Measurements from ENCODE around the gene UXS1.
A peak's percentile ranks its signal among the peaks of the same experiment; 100 is the strongest.

Gene UXS1

GRCh38 chr2:106189325-106189724 is 4.8 kb downstream of the UXS1 start:
- no peak for DNase-seq
- ATAC-seq = no peak

DNA sequence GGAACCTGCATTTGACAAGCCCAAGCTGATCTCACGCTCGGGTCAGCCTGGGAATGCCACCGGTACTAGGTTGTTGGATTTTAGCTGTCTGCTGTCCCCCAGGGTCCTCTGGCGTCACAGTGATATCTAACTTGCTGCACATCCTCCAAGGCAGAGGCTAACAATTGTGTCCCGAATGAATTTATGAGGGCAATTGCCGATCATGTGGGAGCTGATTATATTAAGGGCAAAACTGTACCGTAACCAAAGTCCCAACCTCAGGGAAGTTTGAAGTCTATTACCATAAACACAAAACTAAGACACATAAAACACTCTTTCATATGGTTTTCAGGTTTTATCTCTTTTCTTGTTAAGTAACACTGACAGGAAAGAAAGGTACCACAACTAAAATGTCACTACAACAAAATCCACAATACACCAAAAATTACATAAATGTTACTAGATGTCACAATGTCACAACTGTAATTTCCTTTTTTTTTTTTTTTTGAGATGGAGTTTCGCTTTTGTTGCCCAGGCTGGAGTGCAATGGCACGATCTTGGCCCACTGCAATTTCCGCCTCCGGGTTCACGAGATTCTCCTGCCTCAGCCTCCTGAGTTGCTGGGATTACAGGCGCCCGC is 6.7 kb downstream of the UXS1 start:
- ATAC-seq = no peak

DNA sequence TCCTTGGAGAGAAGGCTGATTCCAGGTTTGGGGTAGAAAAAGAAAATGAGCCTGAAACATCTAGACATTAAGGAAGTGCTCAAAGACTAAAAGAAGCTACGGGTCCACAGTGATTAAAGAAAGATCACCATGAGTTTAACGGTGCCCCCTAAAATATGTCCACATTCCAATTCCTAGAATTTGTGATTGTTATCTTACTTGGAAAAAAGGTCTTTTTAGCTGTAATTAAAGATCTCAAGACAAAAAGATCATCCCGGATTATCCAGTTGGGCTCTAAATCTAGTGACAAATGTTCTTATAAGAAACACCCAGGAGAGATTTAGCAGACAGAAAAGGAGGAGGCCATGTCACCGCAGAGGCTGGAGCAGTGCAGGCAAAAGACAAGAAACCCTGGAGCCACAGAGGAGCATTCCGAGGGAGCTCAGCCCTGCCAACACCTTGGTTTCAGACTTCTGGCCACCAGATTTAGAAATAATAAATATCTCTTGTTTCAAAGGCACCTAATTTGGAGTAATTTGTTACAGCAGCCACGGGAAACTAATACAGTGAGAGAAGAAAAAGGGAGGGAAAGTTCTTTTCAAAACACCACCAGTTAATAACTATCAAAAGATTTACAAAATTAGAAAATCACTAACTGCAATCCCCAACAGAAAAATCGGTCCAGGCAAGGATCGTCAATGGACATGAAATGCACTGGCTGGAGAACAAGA is 8.5 kb downstream of the UXS1 start:
- DNase-seq (no peak), ATAC-seq (no peak)

More for the DNA sequence above, 6.7 kb downstream of the UXS1 start:
- no peak for DNase-seq

DNA sequence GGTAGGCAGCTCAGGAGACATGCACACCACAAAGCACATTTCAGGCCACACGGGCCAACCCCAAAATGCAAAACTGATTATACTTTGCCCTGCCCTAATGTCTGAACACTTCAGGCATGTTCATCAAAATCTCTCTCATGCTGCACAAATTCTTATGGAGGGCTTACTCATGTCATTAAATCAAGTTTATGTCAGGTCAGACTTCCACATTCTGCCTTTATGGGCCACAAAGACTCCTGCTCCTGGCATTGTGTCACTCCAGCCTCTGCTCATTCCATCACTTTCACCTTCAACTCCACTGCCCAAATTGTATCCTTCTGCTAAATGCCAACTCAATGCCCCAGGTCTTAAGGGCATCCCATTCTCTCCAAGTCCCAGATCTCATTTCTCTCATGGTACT is 9.2 kb downstream of the UXS1 start:
- no peak for DNase-seq
- ATAC-seq = no peak

DNA sequence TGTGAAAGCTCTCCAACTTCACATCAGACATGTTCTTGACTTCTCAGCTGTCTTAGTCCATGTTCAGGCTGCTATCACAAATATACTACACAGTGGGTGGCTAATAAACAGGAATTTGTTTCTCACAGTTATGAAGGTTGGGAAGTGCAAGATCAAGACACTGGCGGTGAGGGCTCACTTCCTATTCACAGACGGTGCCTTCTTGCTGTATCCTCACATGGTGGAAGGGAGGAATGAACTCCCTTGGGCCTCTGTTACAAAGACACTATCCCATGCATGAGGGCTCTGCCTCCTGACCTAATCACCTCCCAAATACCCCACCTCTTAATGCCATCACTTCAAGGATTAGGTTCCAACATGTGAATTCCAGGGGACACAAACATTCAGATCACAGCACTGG is 9.7 kb downstream of the UXS1 start:
- ATAC-seq (peak; percentile 23), DNase-seq (no peak)

GRCh38 chr2:106183101-106183696 is 10.9 kb downstream of the UXS1 start:
- ATAC-seq = no peak
- DNase-seq = no peak

GRCh38 chr2:106181064-106181463 is 13.0 kb downstream of the UXS1 start:
- ATAC-seq (no peak), DNase-seq (no peak)

- ATAC-seq = no peak
- DNase-seq = no peak
Observed at GRCh38 chr2:106180602-106181001, 13.5 kb downstream of the UXS1 start.

DNA sequence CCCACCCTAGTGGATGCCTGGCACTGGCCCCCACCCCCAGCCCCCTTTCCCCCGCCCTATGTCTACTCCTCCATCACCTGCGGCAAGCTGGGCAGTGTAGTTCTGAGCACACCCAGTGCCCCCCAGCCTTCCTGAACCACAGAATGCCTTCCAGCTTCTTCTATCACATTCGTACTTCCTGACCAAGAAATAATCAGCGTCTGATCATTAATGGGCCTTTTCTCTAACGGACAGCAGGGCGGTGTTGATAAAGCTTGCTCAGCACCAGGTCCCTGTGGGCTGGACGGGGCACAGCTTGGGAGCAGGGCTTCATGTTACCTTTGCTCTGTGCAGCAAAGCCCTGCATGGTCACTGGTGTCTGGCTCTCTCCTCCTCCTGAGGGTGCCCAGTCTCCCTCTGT is 15.4 kb downstream of the UXS1 start:
- ATAC-seq (no peak), DNase-seq (no peak)

DNA sequence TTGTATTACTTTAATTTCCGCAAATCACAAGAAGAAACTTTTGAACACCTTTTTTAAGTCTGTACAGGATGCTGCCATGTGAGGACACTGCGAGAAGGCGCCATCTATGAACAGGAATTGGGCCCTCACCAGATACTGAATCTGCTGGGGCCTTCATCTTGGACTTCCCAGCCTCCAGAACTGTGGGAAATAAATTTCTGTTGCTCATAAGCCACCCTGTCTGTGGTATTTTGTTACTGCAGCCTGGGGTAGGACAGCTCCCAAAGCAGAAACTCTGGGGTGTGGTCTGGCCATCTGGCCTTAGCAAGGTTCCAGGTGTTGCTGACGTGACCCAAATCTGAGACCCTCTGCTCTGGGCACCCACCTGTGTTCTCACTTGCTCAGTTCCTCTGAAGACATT is 16.5 kb downstream of the UXS1 start:
- DNase-seq = no peak

DNA sequence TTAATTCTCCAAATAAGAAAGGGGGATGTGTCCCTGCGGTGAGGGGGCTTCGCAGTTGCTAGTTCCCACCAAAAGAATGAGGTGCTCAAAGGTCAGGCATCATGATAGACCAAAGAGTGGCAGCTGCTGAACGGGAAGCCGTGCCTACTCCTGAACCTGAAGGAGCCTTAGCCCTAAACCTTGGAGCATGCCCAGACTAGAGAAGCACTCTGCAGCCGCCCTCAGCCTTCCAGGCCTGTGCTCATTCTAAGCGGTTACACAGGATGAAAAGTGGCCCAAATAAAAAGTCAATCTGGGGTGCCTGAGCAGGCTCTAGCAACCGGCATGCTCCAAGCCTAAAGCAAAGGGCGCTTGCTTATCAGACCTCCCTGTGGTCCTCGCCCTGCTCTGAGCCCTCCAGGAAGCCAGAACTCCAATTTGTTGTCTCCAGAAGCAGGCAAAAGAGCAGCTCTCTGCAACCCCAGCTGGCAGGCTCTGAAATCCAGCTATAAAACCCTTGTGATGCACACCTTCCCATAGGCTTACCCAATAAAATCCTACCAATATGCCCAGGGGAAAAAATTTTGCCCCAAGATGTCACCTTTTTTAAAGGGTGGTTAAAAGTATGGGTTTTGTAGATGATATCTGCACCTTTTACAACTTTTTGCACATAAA is 17.5 kb downstream of the UXS1 start:
- ATAC-seq = no peak
- no peak for DNase-seq

More for the DNA sequence above, 16.5 kb downstream of the UXS1 start:
- no peak for ATAC-seq

DNA sequence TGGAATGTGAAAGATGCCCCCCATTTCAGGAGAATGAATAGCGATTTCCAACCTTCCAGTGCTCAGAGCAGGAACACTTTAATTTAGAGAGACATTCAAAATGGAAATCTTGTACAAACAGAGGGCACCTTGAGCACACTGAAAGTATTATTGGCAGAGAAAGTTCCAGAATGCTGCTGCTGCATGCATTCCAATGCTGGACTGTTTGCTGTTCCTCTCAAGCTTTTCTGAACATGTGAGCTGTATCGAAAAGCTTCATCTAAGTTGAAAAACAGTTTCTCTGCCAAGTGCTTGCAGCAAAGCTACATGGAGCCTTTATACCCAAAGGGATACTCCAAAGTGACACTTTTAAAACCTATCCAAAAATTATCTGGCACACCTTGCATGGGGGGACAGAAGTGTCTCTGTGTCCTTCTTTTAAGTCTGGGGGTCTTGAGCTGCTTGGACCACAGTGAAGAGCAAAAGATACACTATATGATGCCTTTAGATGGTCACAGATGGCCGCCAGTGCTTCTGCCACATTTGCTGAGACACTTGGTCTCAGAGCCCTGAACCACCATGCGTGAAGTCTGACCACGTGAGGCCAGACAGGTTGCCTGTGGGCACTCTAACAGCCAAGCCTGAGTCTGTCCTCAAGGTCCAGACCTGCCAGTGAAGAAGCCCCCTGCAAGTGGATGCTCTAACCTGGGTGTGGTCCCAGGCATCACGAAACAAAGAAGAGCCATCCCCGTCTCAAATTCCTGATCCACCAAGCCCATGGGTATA is 18.8 kb downstream of the UXS1 start:
- ATAC-seq (no peak), DNase-seq (no peak)

- no peak for ATAC-seq
- DNase-seq = no peak
Observed at GRCh38 chr2:106174056-106174455, 20.0 kb downstream of the UXS1 start.

DNA sequence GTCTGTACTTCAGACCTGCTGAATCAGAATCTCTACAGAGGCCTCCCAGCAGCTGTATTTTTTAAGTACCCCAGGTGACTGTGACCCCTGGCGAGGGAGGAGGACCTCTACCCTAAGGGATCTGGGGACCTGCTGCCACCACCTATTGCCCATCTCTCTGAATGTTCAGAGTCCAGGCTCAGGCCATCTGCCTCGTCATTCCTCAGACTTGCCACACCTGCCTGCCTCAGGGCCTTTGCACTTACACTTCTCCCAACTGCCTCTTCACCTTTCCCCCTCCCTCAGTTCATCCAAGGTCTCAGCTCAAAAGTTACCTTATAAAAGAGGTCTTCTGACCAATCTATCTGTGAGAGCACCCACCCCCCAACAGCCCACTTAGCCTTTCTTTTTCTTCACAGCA is 21.5 kb downstream of the UXS1 start:
- DNase-seq = no peak
- no peak for ATAC-seq

GRCh38 chr2:106168657-106169056 is 25.4 kb downstream of the UXS1 start:
- DNase-seq = no peak
- ATAC-seq = no peak

DNA sequence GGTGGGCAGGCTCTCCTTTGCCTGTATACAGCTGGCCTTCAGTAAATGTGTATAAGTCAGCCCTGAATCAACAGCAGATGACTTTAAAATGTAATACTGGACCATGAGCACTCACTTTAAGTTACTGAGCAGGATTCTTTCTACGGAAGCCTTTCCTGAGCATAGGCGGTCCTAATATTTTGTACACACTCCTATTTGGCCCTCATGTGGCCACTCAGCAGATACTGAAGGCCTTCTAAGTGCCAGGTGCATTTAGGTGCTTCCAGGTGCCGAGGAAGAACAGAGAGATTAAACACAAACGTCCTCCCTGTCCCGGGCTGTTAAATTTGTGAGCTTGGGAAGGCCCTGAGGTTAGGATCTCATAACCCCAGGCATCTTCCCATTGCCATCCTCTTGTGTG is 27.0 kb downstream of the UXS1 start:
- DNase-seq (no peak), ATAC-seq (no peak)

- ATAC-seq = no peak
- no peak for DNase-seq
Observed at GRCh38 chr2:106165561-106165960, 28.5 kb downstream of the UXS1 start.

- peak; percentile 60 for ATAC-seq
Observed at GRCh38 chr2:106165029-106165428, 29.1 kb downstream of the UXS1 start.

DNA sequence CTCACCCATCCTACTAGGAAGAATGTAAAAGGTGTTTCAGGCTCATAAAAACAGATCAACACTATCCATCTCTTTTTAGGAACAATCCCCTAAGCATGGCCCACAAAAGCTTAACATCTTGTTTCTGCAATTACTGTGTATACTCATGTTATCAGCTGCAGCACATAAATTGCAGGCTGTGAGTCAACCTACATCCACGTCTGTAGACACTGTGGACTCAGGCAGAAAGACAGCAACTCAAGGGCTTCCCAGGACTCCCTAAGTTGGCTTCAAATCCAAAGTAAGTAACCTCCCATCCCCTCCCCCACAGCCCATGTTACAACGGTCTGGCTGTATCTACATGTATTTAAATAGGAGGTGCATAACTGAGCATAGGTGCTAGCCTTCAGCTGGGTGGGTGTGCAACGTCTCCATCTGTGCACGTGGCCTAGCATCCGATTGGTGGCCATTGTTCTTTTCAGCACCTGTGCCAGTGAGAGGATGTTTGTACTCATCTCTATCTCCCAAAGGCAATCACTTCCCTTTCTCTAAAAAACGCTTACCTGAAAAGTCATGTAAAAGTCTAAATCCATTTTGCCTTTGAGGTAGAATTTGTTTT is 30.1 kb downstream of the UXS1 start:
- DNase-seq (no peak), ATAC-seq (no peak)

More at GRCh38 chr2:106165029-106165428, 29.1 kb downstream of the UXS1 start:
- DNase-seq = no peak

DNA sequence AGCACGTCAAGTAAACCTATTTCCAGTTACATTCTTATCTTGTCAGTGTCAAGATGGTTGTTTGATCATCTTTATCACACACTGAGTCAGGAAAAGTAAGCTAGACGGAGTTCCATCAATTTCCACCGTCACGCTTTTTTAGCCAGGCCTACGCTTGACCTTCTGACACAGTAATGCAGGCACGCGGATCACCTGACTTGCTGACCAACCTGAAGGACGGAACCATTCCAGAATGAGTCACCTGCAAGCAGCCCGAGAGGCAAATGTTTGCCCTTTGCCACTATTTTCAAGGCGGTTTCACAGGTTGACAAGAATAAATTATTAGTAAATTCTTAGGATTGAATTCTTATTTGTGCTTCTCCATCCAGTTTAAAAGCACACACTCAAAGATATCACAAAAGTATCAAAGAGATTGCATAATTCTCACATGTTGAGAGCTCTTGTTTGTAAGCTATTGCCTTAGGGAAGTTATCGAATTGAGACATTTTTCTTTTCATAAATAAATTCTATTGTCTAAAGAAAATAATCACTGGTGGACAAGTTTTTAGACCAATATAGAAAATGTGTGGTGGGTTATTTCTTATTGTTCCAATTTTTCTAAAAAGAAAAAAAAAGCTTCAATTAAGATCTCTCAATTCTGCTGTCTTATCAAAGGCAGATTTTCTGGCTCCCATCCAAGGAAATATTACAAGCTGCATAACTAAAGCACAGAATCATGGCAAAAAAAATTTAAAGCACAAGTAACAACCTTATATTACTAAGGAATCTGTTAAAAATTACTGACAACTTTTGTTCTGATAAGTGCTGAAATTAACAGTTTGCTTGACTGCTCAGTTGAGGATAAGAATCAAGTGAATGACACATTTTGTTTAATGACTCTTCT is 31.9 kb downstream of the UXS1 start:
- ATAC-seq = no peak
- no peak for DNase-seq

- ATAC-seq (no peak), DNase-seq (no peak)
Observed at GRCh38 chr2:106161341-106161740, 32.8 kb downstream of the UXS1 start.

Measured in stimulated activated naive CD8-positive, alpha-beta T cell treated with anti-CD3 and anti-CD28 coated beads, Interleukin-15, Interleukin-2, amounts not matched to agents 100 U/mL and 50 U/mL, for 24 hours (primary cell).